ENCODE measurements around the gene RASL11A.
"Not testable (repeated sequence)": the region's sequence is repeated elsewhere in the genome, so short reads cannot be mapped to it uniquely, and the experiment has no call there.

RASL11A gene

GRCh38 chr13:27300406-27300805 is 29.8 kb downstream of the RASL11A start:
- not testable (repeated sequence) for DNase-seq (ENCODE audit: low read depth in 2 of 2)

DNA sequence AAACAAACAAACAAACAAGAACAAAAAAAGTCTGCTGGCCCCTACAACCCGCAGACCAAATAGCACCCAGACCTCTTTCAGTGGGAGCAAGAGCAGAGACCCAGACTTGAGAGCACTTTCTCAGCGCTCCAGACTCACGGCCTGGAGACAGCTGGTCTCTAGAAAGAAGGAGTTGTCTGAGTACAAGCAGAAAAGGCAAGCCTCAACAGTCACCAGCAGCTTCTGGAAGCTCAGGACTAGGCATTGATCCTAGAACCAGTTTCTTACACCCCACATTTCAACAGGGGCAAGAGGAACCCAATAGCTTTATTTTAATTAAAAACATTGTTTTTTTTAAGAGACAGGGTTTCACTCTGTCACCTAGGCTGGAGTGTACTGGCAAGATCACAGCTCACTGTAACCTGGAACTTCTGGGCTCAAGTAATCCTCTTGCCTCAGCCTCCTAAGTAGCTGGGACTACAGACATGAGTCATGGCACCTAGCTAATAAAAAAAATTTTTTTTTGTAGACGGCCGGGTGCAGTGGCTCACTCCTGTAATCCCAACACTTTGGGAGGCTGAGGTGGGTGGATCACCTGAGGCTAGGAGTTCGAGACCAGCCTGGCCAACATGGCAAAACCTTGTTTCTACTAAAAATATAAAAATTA is 30.4 kb downstream of the RASL11A start:
- DNase-seq (ENCODE audit: low read depth in 2 of 2): no peak

GRCh38 chr13:27302643-27303262 is 32.1 kb downstream of the RASL11A start:
- no peak for DNase-seq (ENCODE audit: low read depth in 2 of 2)

DNA sequence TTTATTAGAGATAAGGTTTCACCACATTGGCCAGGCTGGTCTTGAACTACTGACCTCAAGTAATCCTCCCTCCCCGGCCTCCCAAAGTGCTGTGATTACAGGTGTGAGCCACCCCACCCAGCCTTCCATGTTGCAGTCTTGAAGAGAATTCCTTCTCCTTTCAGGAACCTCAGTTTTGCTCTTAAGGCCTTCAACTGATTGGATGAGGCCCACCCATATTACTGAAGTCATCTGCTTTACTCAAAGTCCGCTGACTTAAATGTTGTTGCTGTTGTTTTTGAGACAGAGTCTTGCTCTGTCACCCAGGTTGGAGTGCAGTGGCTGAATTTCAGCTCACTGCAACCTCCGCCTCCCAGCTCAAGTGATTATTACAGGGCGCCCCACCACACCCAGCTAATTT is 33.5 kb downstream of the RASL11A start:
- DNase-seq (ENCODE audit: low read depth in 2 of 2): no peak

GRCh38 chr13:27304611-27305010 is 34.0 kb downstream of the RASL11A start:
- DNase-seq (ENCODE audit: low read depth in 2 of 2): no peak

DNA sequence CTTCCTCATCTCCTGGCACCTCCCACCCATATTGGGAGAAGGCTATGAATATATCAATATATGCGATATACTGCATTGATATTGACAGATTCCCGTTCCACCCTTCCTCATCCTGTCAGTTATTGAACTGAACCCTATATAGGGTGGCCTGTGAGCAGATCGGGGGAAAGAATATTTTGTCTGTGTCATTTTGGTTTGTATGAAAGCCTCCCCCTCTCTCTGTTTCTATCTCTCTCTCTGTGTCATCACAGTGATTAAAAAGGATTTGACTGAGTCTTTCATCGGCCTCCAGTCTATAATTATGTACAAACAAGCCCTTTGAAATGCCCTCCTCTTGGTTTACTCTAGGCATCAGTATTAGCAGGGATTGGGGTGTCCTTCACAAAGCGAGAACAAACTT is 35.7 kb downstream of the RASL11A start:
- no peak for DNase-seq (ENCODE audit: low read depth in 2 of 2)

DNA sequence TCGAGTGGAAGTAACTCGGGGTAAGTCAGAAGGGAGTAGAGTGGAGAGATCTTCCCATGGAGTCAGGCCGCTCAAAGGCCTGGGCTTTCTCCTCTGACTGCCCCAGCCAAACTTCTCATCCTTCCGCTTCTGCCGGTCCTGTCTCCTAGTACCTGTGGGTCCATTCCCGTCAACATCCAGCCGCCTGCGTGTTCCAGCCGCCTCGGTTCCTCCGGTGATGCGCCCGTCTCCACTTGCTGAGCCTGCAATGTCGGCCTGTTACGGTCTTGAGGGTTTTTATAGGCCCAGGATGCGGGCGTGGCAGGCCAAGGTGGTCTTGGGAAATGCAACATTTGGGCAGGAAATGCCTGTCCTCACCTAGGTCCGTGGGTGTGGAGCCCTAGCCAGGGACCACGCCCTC is 38.3 kb downstream of the RASL11A start:
- no peak for DNase-seq (ENCODE audit: low read depth in 2 of 2)

GRCh38 chr13:27309401-27309958 is 38.9 kb downstream of the RASL11A start:
- DNase-seq (ENCODE audit: low read depth in 2 of 2): no peak

- DNase-seq (ENCODE audit: low read depth in 2 of 2): no peak
Measured at GRCh38 chr13:27309967-27310598, 39.5 kb downstream of the RASL11A start.

GRCh38 chr13:27310946-27311345 is 40.3 kb downstream of the RASL11A start:
- no peak for DNase-seq (ENCODE audit: low read depth in 2 of 2)

- DNase-seq (ENCODE audit: low read depth in 2 of 2): no peak
Measured at GRCh38 chr13:27311518-27312210, 41.0 kb downstream of the RASL11A start.

- DNase-seq (ENCODE audit: low read depth in 2 of 2): no peak
Measured at GRCh38 chr13:27313770-27314169, 43.1 kb downstream of the RASL11A start.

GRCh38 chr13:27319404-27319803 is 48.8 kb downstream of the RASL11A start:
- DNase-seq (ENCODE audit: low read depth in 2 of 2): no peak

DNA sequence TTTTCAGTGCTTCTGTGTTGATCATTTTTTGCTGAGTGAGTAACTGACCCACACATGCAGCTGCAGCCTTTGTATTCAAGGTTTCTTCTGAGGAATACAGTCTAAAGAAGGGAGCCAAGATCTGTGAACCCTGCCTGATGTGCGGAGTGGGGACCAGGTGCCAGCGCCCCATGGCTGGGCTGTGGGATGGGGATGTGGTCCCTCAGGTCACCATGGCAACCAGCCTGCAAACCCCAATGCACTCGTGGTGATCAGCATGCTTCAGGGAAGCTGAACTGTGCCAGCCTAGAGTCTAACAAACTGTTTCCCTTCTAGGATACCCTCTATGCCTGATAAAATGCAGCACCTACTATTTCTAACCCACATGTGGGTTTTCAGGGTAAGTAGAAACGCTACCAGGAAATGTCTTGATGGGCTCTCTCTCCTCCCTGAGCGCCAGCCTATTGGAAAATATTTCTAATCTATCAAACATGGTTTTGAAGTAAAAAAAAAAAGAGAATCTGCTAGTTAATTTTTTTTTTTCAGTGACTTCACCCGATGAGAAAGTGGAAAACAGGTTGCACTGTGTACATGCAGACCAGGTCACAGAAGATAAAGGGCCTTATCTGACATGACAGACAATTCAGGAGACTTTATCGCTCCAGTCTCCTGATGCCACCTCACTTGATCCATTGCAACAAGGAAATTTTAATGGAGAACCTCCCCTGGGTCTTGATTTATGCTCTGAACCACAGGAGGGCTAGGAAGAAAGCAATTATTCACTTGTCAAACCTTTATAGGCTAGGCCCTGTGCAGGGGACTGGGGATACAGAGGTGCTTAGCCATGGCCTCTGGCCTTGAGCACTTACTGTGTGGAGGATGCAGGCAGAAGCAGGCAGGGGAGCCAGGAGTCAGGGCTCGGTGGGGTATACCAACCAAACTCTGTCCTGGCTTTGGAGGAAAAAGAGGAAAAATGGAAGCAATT is 51.1 kb downstream of the RASL11A start:
- no peak for DNase-seq (ENCODE audit: low read depth in 2 of 2)

GRCh38 chr13:27322443-27322842 is 51.8 kb downstream of the RASL11A start:
- not testable (repeated sequence) for DNase-seq (ENCODE audit: low read depth in 2 of 2)
